NCI-H1930 (cell line): ENCODE measurements around the gene SLC25A44.
"Not testable (repeated sequence)": the region's sequence is repeated elsewhere in the genome, so short reads cannot be mapped to it uniquely, and the experiment has no call there.

Source experiments
- DNase-seq, 2 experiments: peaks; one replicate each; lab custom pipeline; 2025; lab: John Stamatoyannopoulos, UW

The SLC25A44 gene

GRCh38 chr1:156211243-156211642 lies 17.3 kb downstream of the SLC25A44 start:
- DNase-seq = no peak

GRCh38 chr1:156212130-156212529 lies 18.2 kb downstream of the SLC25A44 start:
- DNase-seq = no peak

DNA sequence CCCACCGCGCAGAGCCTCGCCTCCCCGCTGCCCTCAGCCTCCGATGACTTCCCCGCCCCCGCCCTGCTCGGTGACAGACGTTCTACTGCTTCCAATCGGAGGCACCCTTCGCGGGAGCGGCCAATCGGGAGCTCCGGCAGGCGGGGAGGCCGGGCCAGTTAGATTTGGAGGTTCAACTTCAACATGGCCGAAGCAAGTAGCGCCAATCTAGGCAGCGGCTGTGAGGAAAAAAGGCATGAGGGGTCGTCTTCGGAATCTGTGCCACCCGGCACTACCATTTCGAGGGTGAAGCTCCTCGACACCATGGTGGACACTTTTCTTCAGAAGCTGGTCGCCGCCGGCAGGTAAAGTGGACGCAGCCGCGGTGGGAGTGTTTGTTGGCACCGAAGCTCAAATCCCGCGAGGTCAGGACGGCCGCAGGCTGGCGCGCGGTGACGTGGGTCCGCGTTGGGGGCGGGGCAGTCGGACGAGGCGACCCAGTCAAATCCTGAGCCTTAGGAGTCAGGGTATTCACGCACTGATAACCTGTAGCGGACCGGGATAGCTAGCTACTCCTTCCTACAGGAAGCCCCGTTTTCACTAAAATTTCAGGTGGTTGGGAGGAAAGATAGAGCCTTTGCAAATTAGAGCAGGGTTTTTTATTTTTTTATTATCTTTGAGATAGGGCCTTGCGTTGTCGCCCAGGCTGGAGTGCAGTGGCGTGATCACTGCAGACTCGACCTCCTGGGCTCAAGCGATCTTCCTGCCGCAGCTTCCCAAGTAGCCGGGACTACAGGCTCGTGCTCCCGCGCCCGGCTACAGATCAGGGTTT lies 19.1 kb downstream of the SLC25A44 start, which contains the start of gene PMF1:
Gene PMF1, plus strand, starts transcription at position 175 of the 811 bp plus-strand sequence. Its CDS starts 9 bp downstream, at position 184.
- DNase-seq = peak; percentile 89 to 94

GRCh38 chr1:156213644-156213966 lies 19.7 kb downstream of the SLC25A44 start:
- DNase-seq = no peak

- no peak for DNase-seq
Observed at GRCh38 chr1:156214024-156214748, 20.3 kb downstream of the SLC25A44 start.

DNA sequence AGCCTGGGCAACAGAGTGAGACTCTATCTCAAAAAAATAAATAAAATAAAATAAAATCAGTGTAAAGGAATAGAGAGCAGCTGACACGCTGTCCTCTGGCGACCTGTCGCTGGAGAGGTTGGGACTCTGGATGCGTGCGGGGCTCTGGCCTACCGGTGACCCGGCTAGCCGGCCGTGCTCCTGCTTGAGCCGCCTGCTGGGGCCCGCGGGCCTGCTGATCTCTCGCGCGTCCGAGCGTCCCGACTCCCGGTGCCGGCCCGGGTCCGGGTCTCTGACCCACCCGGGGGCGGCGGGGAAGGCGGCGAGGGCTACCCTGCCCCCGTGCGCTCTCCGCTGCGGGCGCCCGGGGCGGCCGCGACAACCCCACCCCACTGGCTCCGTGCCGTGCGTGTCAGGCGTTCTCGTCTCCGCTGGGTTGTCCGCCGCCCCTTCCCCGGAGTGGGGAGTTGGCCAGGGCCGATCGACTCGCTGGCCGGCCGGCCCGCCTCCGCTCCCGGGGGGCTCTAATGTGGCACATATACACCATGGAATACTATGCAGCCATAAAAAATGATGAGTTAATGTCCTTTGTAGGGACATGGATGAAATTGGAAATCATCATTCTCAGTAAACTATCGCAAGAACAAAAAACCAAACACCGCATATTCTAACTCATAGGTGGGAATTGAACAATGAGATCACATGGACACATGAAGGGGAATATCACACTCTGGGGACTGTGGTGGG lies 22.6 kb downstream of the SLC25A44 start:
- DNase-seq = not testable (repeated sequence)

GRCh38 chr1:156217871-156218270 lies 24.0 kb downstream of the SLC25A44 start:
- DNase-seq = no peak

DNA sequence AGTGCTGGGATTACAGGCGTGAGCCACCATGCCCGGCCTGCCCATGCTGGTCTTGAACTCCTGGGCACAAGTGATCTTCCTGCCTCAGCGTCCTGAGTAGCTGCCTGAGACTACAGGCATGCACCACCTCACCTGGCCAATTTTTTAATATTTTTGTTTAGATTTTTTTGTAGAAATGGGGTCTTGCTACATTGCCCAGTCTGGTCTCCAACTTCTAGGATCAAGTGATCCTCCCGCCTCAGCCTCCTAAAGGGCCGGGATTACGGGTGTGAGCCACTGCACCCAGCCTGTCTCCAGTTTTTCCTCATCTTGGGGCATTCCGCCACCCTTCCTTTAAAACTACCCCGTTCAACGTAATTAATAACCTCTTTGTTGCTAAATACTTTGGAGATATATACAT lies 26.3 kb downstream of the SLC25A44 start:
- no peak for DNase-seq

GRCh38 chr1:156221986-156222692 lies 28.2 kb downstream of the SLC25A44 start:
- no peak for DNase-seq

- DNase-seq = no peak
Observed at GRCh38 chr1:156225677-156226014, 31.7 kb downstream of the SLC25A44 start.

DNA sequence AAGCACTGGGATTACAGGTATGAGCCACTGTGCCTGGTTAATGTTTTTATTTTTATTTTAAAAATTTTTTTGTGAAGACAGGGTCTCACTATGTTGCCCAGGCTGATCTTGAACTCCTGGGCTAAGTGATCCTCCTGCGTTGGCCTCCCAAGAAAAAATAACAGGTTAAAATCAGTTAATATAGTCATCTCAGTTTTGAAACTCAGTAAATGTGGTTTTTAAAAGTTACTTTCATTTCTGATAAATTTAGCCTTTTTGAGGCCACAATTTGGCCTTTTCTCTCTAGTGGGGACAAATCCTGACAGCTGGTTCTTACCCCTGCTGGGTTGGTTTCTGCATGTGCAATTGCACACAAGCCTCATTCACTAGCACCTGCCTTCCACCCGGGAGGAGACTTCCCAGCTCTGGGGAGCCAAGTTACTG lies 32.2 kb downstream of the SLC25A44 start:
- DNase-seq = no peak

DNA sequence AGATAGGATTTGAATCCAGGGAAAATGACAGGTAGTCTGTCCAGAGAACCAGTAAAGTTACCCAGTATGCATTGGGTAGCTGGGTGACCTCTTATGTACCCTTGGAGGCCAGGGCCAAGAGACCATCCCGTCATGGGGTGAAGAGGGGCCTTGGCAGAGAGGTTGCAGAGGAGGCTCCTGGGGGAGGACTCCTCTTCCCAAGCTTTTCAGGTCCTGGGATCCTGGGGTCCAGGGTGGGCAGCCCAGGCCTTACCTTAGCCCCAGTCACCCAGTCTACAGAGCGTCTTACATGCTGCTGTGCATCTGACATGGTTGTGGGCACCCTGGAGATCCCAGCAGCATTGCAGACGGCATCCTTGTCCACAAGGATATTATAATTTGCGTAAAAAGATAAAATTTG lies 32.9 kb downstream of the SLC25A44 start:
- DNase-seq = no peak

DNA sequence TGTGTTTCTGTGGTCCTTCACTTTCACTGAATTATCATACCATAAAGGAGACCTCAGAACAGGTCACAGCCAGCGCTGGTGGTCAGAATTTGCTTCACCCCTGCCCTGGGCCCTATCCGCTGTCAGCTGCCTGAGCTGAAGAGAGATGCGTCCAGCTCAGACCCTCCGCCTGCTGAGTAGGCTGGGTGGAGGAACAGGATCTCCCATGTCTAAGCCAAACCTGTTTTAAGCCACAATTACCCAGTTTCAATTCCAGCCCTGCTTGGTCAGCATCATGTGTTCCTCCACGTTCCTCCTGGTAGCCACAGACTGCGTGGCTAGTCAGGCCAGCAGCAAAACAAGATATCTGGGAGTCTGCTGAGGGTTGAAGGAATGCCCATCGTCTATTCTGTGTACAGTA lies 34.6 kb downstream of the SLC25A44 start:
- no peak for DNase-seq

- no peak for DNase-seq
Observed at GRCh38 chr1:156229809-156230472, 36.0 kb downstream of the SLC25A44 start.

- no peak for DNase-seq
Observed at GRCh38 chr1:156230473-156230837, 36.6 kb downstream of the SLC25A44 start.

DNA sequence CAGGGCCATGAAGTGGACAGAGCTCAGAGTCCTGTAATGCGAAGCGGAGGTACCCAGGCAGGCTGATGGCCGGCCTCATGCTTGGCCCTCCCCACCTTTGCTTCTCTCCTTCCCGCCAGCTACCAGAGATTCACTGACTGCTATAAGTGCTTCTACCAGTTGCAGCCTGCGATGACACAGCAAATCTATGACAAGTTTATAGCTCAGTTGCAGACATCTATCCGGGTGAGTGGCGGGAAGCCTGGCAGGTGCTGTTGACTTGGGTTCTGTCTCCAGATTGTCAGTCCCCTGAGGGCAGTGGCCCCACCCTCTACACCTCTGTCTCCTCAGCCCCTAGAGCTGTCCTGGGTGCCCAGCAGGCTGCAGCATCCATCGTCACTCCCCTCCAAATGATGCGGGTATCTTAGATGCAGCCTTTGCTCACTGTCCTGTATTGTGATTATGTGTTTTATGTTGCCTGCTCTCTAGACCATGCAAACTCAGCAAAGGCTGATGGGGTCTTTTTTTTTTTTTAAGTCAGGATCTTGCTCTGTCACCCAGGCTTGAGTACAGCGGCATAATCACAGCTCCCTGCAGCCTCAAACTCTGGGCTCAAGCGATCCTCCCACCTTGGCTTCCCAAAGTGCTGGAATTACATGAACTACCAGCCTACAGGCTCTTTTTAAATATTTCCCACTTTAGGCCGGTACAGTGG lies 38.4 kb downstream of the SLC25A44 start:
- no peak for DNase-seq

- DNase-seq = no peak
Observed at GRCh38 chr1:156233426-156234127, 39.7 kb downstream of the SLC25A44 start.

DNA sequence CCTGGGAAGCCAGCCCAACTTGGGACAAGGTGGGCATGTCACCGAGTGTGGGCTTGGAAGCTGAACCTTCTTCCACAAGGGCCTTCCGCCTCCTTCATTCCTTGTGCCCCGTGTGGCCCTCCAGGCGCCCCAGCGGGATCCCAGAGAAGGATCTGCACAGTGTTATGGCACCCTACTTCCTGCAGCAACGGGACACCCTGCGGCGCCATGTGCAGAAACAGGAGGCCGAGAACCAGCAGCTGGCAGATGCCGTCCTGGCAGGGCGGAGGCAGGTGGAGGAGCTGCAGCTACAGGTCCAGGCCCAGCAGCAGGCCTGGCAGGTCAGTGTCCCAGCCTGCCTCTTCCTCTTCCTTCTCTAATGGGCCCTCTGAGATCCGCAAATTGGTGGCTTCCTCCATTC lies 42.3 kb downstream of the SLC25A44 start:
- no peak for DNase-seq

- DNase-seq = no peak
Observed at GRCh38 chr1:156238248-156238647, 44.3 kb downstream of the SLC25A44 start.

DNA sequence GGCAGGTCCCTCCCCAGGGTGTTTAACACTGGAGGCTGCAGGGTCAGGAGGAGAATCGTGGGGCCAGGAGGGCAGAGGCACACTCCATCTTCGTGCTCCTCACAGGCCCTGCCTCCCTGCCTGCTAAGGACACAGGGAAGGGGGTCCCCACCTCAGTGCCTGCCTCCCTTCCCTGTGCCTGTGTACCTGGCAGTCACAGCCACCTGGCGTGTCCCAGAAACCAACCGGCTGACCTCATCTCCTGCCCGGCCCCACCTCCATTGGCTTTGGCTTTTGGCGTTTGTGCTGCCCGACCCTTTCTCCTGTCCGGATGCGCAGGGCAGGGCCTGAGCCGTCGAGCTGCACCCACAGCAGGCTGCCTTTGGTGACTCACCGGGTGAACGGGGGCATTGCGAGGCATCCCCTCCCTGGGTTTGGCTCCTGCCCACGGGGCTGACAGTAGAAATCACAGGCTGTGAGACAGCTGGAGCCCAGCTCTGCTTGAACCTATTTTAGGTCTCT lies 47.5 kb downstream of the SLC25A44 start:
- DNase-seq = no peak
